ENCODE results near the gene IER3. TPM values are rescaled to one million over a fixed set of nuclear protein-coding genes. Genes with fewer than 3 reads are reported as not detected.
"Not testable (repeated sequence)": the region's sequence is repeated elsewhere in the genome, so short reads cannot be mapped to it uniquely, and the experiment has no call there.

Gene IER3
- polyA plus RNA-seq, 3 donors, result 41.6 to 402 (median 45.5) TPM

GRCh38 chr6:30769853-30770524 is 25.6 kb upstream of the IER3 start:
- 65 to 74% (median 71%) methylated on average over 5 of the region's 5 CpGs for WGBS, 3 donors
- no peak overlapping the region for H3K27ac ChIP-seq (ENCODE audit: low read depth, low read length)

GRCh38 chr6:30769088-30769852 is 24.9 kb upstream of the IER3 start:
- H3K27ac ChIP-seq (ENCODE audit: low read depth, low read length), result no peak overlapping the region

GRCh38 chr6:30768634-30769087 is 24.3 kb upstream of the IER3 start:
- no peak overlapping the region for H3K27ac ChIP-seq (ENCODE audit: low read depth, low read length)
- 93 to 100% (median 94%) methylated on average over 4 of the region's 4 CpGs for WGBS, 3 donors

More at GRCh38 chr6:30769088-30769852, 24.9 kb upstream of the IER3 start:
- WGBS, 3 donors, result 18 to 50% (median 25%) methylated on average over 16 of the region's 16 CpGs

- H3K27ac ChIP-seq (ENCODE audit: low read depth, low read length), result no peak overlapping the region
- 100% methylated on average over 1 of the region's 1 CpG for WGBS, 3 donors
Measured at GRCh38 chr6:30767944-30768301, 23.6 kb upstream of the IER3 start.

- 86 to 98% (median 94%) methylated on average over 8 to 9 of the region's 9 CpGs for WGBS, 3 donors
- no peak overlapping the region for H3K27ac ChIP-seq (ENCODE audit: low read depth, low read length)
Measured at GRCh38 chr6:30767158-30767943, 23.0 kb upstream of the IER3 start.

GRCh38 chr6:30766461-30767157 is 22.3 kb upstream of the IER3 start:
- 64 to 90% (median 87%) methylated on average over 6 of the region's 6 CpGs for WGBS, 3 donors
- H3K27ac ChIP-seq (ENCODE audit: low read depth, low read length), result no peak overlapping the region

- 65 to 76% (median 75%) methylated on average over 1 of the region's 1 CpG for WGBS, 3 donors
- H3K27ac ChIP-seq (ENCODE audit: low read depth, low read length), result not testable (repeated sequence)
Measured at GRCh38 chr6:30765495-30765894, 21.1 kb upstream of the IER3 start.

GRCh38 chr6:30764490-30765043 is 20.2 kb upstream of the IER3 start:
- H3K27ac ChIP-seq (ENCODE audit: low read depth, low read length), result not testable (repeated sequence)
- WGBS, 3 donors, result 42 to 69% (median 66%) methylated on average over 13 of the region's 13 CpGs

- 26 to 56% (median 48%) methylated on average over 8 of the region's 8 CpGs for WGBS, 3 donors
- H3K27ac ChIP-seq (ENCODE audit: low read depth, low read length), result no peak overlapping the region
Measured at GRCh38 chr6:30763618-30764489, 19.5 kb upstream of the IER3 start.

- 74 to 100% (median 90%) methylated on average over 1 of the region's 1 CpG for WGBS, 3 donors
Measured at GRCh38 chr6:30763155-30763617, 18.8 kb upstream of the IER3 start.

GRCh38 chr6:30761791-30762429 is 17.6 kb upstream of the IER3 start:
- 95 to 96% (median 96%) methylated on average over 4 of the region's 4 CpGs for WGBS, 3 donors
- H3K27ac ChIP-seq (ENCODE audit: low read depth, low read length), result no peak overlapping the region

More at GRCh38 chr6:30763155-30763617, 18.8 kb upstream of the IER3 start:
- no peak overlapping the region for H3K27ac ChIP-seq (ENCODE audit: low read depth, low read length)

GRCh38 chr6:30760549-30760948 is 16.2 kb upstream of the IER3 start:
- WGBS, 3 donors, result 74 to 82% (median 74%) methylated on average over 8 of the region's 8 CpGs
- H3K27ac ChIP-seq (ENCODE audit: low read depth, low read length), result no peak overlapping the region

- H3K27ac ChIP-seq (ENCODE audit: low read depth, low read length), result no peak overlapping the region
Measured at GRCh38 chr6:30759575-30760239, 15.4 kb upstream of the IER3 start.

GRCh38 chr6:30757261-30757904 is 13.0 kb upstream of the IER3 start:
- no peak overlapping the region for H3K27ac ChIP-seq (ENCODE audit: low read depth, low read length)
- 76 to 90% (median 89%) methylated on average over 1 of the region's 1 CpG for WGBS, 3 donors

More at GRCh38 chr6:30759575-30760239, 15.4 kb upstream of the IER3 start:
- WGBS, 3 donors, result 91 to 94% (median 94%) methylated on average over 10 of the region's 10 CpGs

- H3K27ac ChIP-seq (ENCODE audit: low read depth, low read length), result not testable (repeated sequence)
- WGBS, 3 donors, result 93 to 98% (median 94%) methylated on average over 7 of the region's 7 CpGs
Measured at GRCh38 chr6:30756405-30757003, 12.2 kb upstream of the IER3 start.

Measured in adipose tissue (tissue), 3 donors.